Effector CD4-positive, alpha-beta T cell (primary cell): ENCODE results near the gene RFC1.
A peak's percentile ranks its signal among the peaks of the same experiment; 100 is the strongest.
"Not testable (repeated sequence)": the region's sequence is repeated elsewhere in the genome, so short reads cannot be mapped to it uniquely, and the experiment has no call there.

Experiments
- DNase-seq: peaks from one replicate; pipeline ENCODE4 v3.0.0-alpha.2; 2020
- total RNA-seq: gene quantifications from one replicate; lab custom pipeline; 2026; lab: John Stamatoyannopoulos, UW

Gene RFC1, protein sequence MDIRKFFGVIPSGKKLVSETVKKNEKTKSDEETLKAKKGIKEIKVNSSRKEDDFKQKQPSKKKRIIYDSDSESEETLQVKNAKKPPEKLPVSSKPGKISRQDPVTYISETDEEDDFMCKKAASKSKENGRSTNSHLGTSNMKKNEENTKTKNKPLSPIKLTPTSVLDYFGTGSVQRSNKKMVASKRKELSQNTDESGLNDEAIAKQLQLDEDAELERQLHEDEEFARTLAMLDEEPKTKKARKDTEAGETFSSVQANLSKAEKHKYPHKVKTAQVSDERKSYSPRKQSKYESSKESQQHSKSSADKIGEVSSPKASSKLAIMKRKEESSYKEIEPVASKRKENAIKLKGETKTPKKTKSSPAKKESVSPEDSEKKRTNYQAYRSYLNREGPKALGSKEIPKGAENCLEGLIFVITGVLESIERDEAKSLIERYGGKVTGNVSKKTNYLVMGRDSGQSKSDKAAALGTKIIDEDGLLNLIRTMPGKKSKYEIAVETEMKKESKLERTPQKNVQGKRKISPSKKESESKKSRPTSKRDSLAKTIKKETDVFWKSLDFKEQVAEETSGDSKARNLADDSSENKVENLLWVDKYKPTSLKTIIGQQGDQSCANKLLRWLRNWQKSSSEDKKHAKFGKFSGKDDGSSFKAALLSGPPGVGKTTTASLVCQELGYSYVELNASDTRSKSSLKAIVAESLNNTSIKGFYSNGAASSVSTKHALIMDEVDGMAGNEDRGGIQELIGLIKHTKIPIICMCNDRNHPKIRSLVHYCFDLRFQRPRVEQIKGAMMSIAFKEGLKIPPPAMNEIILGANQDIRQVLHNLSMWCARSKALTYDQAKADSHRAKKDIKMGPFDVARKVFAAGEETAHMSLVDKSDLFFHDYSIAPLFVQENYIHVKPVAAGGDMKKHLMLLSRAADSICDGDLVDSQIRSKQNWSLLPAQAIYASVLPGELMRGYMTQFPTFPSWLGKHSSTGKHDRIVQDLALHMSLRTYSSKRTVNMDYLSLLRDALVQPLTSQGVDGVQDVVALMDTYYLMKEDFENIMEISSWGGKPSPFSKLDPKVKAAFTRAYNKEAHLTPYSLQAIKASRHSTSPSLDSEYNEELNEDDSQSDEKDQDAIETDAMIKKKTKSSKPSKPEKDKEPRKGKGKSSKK
- 133 reads per million, percentile 87 among the genes with 10 or more reads in this experiment for total RNA-seq

DNA sequence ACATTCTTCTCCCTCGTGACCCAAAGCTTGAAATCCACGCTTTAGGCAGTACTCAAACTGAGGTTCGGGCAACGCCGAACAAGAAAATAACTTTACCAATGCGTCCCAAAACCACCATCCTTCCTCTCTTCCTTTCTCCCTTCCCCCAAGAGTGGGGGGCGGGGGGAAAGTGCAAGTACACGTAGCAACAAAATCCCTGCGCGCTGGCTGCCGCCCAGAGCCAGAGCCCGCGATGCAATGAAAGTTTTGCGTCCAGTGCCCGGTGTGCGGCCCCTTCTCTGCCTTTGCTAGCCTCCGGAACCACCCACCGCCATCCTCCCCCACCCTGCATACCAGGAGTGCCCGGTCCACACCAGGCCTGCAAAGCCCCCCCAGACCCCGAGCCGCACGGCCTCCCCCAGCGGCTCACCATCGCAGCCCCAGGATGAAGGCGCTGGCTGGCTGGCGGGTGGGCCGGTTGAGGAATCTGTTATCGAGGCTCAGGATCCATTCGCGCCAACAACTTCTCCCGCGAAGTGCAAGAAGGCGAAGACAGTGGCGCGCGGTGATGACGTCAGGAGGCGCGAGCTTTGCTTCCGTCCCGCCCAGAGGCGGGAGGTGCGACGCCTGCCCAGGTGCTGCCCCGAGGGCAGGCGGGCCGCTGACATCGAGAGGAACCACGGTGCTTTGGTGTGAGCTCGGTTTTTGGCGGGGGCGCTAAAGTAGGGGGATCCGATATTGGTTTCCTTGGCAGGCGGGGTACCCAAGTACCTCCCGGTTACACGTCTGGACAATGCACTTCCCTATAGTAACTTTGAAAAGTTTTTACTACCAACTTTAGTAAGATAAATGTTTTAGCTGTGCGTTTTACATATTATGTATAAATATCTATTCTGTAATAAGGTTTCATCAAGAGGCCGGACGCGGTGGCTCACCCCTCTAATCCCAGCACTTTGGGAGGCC lies at the start of gene RFC1:
Gene RFC1, minus strand, starts transcription at position 533 of the 942 bp plus-strand sequence. Its CDS starts 121 bp downstream, at position 412.
- peak; percentile 97 for DNase-seq

GRCh38 chr4:39415678-39416283 lies 49.6 kb upstream of the RFC1 start:
- DNase-seq: no peak

DNA sequence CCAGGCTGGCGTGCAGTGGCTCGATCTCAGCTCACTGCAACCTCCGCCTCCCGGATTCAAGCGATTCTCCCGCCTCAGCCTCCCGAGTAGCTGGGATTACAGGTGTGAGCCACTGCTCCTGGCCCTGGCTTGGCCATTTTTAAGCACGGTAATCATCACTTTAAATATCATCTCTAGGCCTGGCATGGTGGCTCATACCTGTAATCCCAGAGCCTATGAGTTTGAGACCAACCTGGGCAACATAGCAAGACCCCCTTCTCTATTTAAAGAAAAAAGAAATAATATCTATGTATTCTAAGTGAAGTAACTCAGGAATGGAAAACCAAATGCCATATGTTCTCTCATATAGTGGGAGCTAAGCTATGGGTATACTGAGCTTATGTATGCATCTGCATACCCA lies 45.4 kb upstream of the RFC1 start:
- not testable (repeated sequence) for DNase-seq

DNA sequence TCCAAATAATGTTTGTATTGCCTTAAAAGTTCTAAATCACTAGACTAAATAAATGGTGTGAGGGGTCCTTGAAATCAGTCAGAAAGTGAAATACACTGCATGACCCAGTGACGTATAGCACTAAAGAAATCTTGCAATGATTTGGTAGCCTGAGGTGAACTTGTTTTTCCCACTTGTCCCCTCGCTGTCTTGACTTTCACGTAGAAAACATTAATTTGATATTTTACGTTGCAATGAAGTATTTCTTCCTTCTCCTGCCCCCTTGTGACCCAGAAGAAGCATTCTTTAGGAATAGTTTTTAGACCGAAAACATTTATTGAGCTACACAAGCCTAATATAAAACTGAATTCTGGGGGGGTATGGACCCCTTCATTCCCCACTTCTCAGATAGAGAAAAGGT lies 44.3 kb upstream of the RFC1 start:
- no peak for DNase-seq

GRCh38 chr4:39407584-39407885 lies 41.4 kb upstream of the RFC1 start:
- DNase-seq: no peak

GRCh38 chr4:39406763-39407583 lies 40.8 kb upstream of the RFC1 start, which contains the start of gene KLB:
Gene KLB (plus strand): TSS chr4:39406930. CDS start chr4:39406950, 20 bp downstream.
- no peak for DNase-seq

DNA sequence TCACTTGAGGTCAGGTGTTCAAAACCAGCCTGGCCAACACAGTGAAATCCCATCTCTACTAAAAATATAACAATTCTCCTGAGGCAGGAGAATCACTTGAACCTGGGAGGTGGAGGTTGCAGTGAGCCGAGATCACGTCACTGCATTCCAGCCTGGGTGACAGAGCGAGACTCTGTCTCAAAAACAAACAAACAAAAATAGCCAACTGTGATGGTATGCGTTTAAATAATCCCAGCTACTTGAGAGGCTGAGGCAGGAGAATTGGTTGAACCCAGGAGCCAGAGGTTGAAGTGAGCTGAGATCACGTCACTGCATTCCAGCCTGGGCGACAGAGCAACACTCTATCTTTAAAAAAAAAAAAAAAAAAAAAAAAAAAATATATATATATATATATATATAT lies 35.5 kb upstream of the RFC1 start:
- DNase-seq: not testable (repeated sequence)

GRCh38 chr4:39394706-39395105 lies 28.5 kb upstream of the RFC1 start:
- no peak for DNase-seq

DNA sequence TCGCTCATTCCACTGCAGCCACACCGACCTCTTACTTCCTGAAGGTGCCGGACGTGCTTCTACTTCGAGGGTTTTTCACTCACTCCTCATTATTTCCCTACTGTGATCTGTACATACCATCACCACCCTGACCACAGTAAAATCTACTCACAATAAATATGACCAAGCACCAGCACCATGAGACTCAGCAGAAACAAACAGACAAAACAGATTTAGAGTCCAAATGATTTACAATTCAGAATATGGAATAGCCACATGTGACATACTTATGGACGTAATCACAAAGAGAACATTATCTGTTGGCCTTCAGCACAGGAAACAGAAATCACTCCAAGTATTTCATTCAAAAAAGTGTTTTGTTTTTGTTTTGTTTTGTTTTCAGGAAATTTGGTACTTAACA lies 24.4 kb upstream of the RFC1 start:
- DNase-seq: no peak

DNA sequence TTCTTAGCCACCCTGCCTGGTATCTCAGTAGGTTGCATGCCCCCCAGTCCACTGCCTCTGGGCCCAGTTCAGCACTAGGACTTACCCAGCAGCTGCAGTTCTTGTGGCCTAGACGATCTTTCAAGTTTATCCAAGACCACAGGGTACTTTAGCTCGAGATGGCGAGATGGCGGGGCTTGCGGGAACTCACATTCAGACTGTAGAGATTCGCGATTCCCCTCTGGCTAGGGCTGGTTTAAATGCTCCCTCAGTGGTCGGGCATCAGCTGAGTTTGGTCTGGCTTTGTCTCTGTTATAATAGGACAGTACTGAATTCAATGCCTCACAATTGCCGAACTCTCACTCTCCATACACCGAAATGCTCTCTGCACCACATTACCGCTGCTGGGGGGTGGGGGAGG lies 18.4 kb upstream of the RFC1 start:
- no peak for DNase-seq

GRCh38 chr4:39383690-39384089 lies 17.5 kb upstream of the RFC1 start:
- DNase-seq: no peak

DNA sequence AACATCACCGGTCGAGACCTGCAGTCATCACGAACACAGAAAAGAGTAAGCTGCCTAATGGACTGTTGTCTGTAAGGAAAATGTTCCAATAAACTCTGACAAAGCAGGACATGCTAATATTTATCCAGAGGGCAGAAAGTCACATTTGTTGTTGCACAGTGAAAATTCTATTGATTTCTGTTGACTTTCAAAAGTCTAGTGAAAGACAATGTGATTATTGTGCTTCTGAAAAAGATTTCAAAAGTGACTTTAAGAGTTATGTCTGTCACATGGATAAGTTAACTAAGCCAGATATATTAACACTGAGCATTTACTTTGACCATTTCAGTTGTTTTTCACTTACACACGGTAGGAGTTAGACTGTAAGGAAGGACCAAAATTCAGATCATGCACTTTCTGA lies 9.3 kb upstream of the RFC1 start:
- DNase-seq: no peak

GRCh38 chr4:39371209-39371608 lies 5.0 kb upstream of the RFC1 start:
- DNase-seq: not testable (repeated sequence)

- DNase-seq: no peak
Measured at GRCh38 chr4:39369301-39369700, 3.1 kb upstream of the RFC1 start.

DNA sequence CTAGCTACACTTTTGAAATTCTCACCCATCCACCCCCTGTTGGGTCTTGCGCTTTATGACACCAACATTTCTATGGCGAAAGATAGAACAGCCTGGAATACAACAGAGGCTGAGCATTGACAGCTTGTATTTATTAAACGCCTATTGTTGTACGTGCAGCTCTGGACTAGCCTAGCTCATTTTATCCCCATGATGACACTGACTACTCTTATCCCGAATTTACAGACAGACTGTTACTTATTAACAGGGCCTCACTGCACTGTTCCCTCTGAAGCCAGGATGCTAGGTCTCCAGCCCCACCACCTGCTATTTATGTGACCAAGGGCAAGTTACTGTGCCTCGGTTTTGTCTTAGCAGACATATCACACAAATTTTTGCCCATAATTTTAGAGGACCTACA lies 1.0 kb upstream of the RFC1 start:
- DNase-seq: no peak

- no peak for DNase-seq
Measured at GRCh38 chr4:39365360-39365759, 802 bp downstream of the RFC1 start.

- DNase-seq: no peak
Measured at GRCh38 chr4:39363773-39364393, 2.3 kb downstream of the RFC1 start.

- no peak for DNase-seq
Measured at GRCh38 chr4:39362827-39363226, 3.3 kb downstream of the RFC1 start.

- not testable (repeated sequence) for DNase-seq
Measured at GRCh38 chr4:39360611-39361010, 5.6 kb downstream of the RFC1 start.

DNA sequence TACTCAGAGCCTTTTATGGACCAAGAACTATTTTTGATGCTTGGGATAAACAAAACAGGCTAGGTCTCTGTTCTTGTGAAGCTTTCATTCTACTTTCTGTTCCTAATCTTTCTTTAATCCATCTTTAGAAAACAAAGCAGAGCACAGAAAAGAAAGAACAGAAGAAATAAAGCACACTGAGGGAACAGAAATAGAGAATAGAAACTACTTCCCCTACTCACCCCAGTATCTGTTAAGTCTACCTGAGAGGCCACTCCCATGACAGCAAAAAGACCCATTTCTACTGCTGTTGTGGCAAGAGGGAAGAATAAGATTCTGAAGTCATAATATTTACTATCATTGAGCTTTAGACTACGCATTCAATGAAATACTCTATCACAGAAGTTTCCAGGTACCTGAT lies 9.2 kb downstream of the RFC1 start:
- DNase-seq: no peak
